IMR-90 (cell line): ENCODE results near the gene SLC35C1. TPM values are rescaled to one million over a fixed set of nuclear protein-coding genes. Genes with fewer than 3 reads are reported as not detected.

Source experiments
- ATAC-seq: fragments of 200-7000 bp; cut with Tn5 transposase; 2 replicates; pipeline ENCODE4 v1.9.1; 2020; ENCODE audit warnings: low read depth, mild to moderate bottlenecking, moderate library complexity
- BruUV-seq: library from RNA; stranded (reverse); fragments of 400-500 nt; replicated peaks from 2 replicates; lab custom pipeline; 2021; lab: Mats Ljungman, UMichigan
- CTCF ChIA-PET: fragments of 300-600 bp; formaldehyde crosslinking; extraction: SDS; loops from one replicate; lab custom pipeline; 2021; ENCODE audit warnings: antibody characterized with exemption; lab: Yijun Ruan, JAX
- POLR2A ChIA-PET: fragments of 300-600 bp; sonication (Branson Sonifier 250); formaldehyde crosslinking; loops from one replicate; lab custom pipeline; 2022; ENCODE audit warnings: antibody characterized with exemption; ENCODE audit not compliant: unreplicated experiment; lab: Charles Lee
- DNase-seq: peaks from one replicate; pipeline ENCODE4 v3.0.0; 2013
- H2AFZ ChIP-seq: replicated peaks from 2 replicates; pipeline ENCODE3; 2013; ENCODE audit warnings: low read length, mild to moderate bottlenecking; ENCODE audit not compliant: poor library complexity
- H2AK5ac ChIP-seq: 2 replicates; pipeline ENCODE4 v1.6.1; 2013; ENCODE audit warnings: low read depth, low read length, inconsistent platforms
- H2AK9ac ChIP-seq: replicated peaks from 2 replicates; pipeline ENCODE3; 2013; ENCODE audit warnings: mild to moderate bottlenecking, low read depth, low read length, moderate library complexity; ENCODE audit not compliant: poor library complexity
- H2BK120ac ChIP-seq: 2 replicates; pipeline ENCODE4 v1.6.1; 2013; ENCODE audit warnings: low read depth, low read length, inconsistent platforms
- H2BK15ac ChIP-seq: 3 replicates; pipeline ENCODE4 v1.6.1; 2013; ENCODE audit warnings: low read depth, low read length, inconsistent platforms
- H2BK20ac ChIP-seq: 2 replicates; pipeline ENCODE4 v1.6.1; 2013; ENCODE audit warnings: low read depth, mild to moderate bottlenecking, inconsistent platforms, low read length, moderate library complexity
- H2BK5ac ChIP-seq: 2 replicates; pipeline ENCODE4 v1.6.1; 2013; ENCODE audit warnings: mild to moderate bottlenecking, low read depth, low read length, inconsistent platforms; ENCODE audit not compliant: poor library complexity, severe bottlenecking
- H3K14ac ChIP-seq: replicated peaks from 2 replicates; pipeline ENCODE4 v1.6.1; 2013; ENCODE audit warnings: low read depth, low read length, inconsistent platforms
- H3K18ac ChIP-seq: 2 replicates; pipeline ENCODE4 v1.6.1; 2013; ENCODE audit warnings: low read depth, low read length, control low read depth
- H3K23ac ChIP-seq: 2 replicates; pipeline ENCODE4 v1.6.1; 2013; ENCODE audit warnings: low read depth, low read length, inconsistent platforms
- H3K27ac ChIP-seq: 2 replicates; pipeline ENCODE4 v1.5.1; 2013; ENCODE audit warnings: mild to moderate bottlenecking, control low read depth, low read length; ENCODE audit not compliant: insufficient read depth
- H3K27me3 ChIP-seq: 2 replicates; pipeline ENCODE4 v1.6.1; 2013; ENCODE audit warnings: low read length; ENCODE audit not compliant: control insufficient read depth, insufficient read depth
- H3K36me3 ChIP-seq: 2 replicates; pipeline ENCODE4 v1.6.1; 2013; ENCODE audit warnings: low read length, mixed read lengths; ENCODE audit not compliant: control insufficient read depth, insufficient read depth
- H3K4ac ChIP-seq: 2 replicates; pipeline ENCODE4 v1.6.1; 2013; ENCODE audit warnings: low read depth, low read length, inconsistent platforms
- H3K4me1 ChIP-seq: 2 replicates; pipeline ENCODE4 v1.6.1; 2013; ENCODE audit warnings: low read length, mixed read lengths; ENCODE audit not compliant: control insufficient read depth, insufficient read depth
- H3K4me2 ChIP-seq: 2 replicates; pipeline ENCODE4 v1.6.1; 2013; ENCODE audit warnings: low read depth, mild to moderate bottlenecking, control low read depth, low read length, moderate library complexity
- H3K4me3 ChIP-seq: 2 replicates; pipeline ENCODE4 v1.5.1; 2013; ENCODE audit warnings: low read depth, mild to moderate bottlenecking, control low read depth, low read length, moderate library complexity; ENCODE audit not compliant: insufficient read depth
- H3K56ac ChIP-seq: 2 replicates; pipeline ENCODE4 v1.6.1; 2013; ENCODE audit warnings: low read length, inconsistent platforms; ENCODE audit not compliant: insufficient read depth; ENCODE audit errors: extremely low read depth
- H3K79me1 ChIP-seq, 2 experiments: 2 replicates each; pipeline ENCODE4 v1.6.1; 2013; ENCODE audit warnings: low read length in 2 of 2, inconsistent platforms in 1 of 2, low read depth in 1 of 2
- H3K9ac ChIP-seq: 2 replicates; pipeline ENCODE4 v1.6.1; 2013; ENCODE audit warnings: low read depth, low read length, control low read depth
- H3K9me1 ChIP-seq: 2 replicates; pipeline ENCODE4 v1.6.1; 2013; ENCODE audit warnings: low read length, inconsistent platforms; ENCODE audit not compliant: insufficient read depth
- H3K9me3 ChIP-seq: 2 replicates; pipeline ENCODE4 v1.6.1; 2013; ENCODE audit warnings: low read length; ENCODE audit not compliant: control insufficient read depth, insufficient read depth
- H4K20me1 ChIP-seq: 2 replicates; pipeline ENCODE4 v1.6.1; 2013; ENCODE audit warnings: low read length, inconsistent platforms; ENCODE audit not compliant: insufficient read depth
- H4K5ac ChIP-seq: 2 replicates; pipeline ENCODE4 v1.6.1; 2013; ENCODE audit warnings: mild to moderate bottlenecking, low read depth, low read length, control low read depth
- H4K8ac ChIP-seq, 2 experiments: 2 replicates each; pipeline ENCODE4 v1.6.1; 2013; ENCODE audit warnings: low read depth in 2 of 2, low read length in 2 of 2, control low read depth in 1 of 2, inconsistent platforms in 1 of 2
- H4K91ac ChIP-seq: 2 replicates; pipeline ENCODE4 v1.6.1; 2013; ENCODE audit warnings: low read depth, low read length, inconsistent platforms; ENCODE audit not compliant: insufficient read depth
- MAFK ChIP-seq: IDR thresholded peaks from 2 replicates; pipeline ENCODE4 v1.6.1; 2012; ENCODE audit warnings: low read depth, low read length, improper control_type of control experiment
- NFE2L2 ChIP-seq: fragments of 150-350 bp; IDR thresholded peaks from 2 replicates; pipeline ENCODE4 v1.6.1; 2016; ENCODE audit warnings: low read depth, mild to moderate bottlenecking, low read length
- WGBS, 2 experiments: methylation state at CpG; one replicate each; pipeline versions ENCODE4 v1.1.5 to v1.1.7; 2013; ENCODE audit warnings: missing lambda C conversion rate in 2 of 2; ENCODE audit not compliant: insufficient read length in 1 of 2; ENCODE audit errors: extremely low coverage in 2 of 2; 5-methylcytosine and 5-hydroxymethylcytosine counted together
- dilution Hi-C: fragments of 300-500 bp; cut with HindIII; formaldehyde crosslinking; loops from one replicate; pipeline ENCODE4 v1.14.3; 2018; ENCODE audit warnings: low sequenced_read_pairs; ENCODE audit not compliant: unreplicated experiment
- in situ Hi-C: fragments of 300-500 bp; cut with MboI; formaldehyde crosslinking; loops from 3 replicates; pipeline ENCODE4 v1.14.3; 2019; ENCODE audit warnings: low sequenced_read_pairs, inconsistent platforms, mixed read lengths
- intact Hi-C: fragments of 100-400 bp; cut with micrococcal nuclease; formaldehyde crosslinking; loops from 2 replicates; pipeline ENCODE4 v1.10.0; 2022
- polyA plus RNA-seq, 3 experiments: library from polyadenylated mRNA; depleted of rRNA; stranded (reverse); fragments of >200 nt; gene quantifications; 2 replicates each; pipeline ENCODE4 v1.2.3, GENCODE V29; 2012; ENCODE audit warnings: low replicate concordance in 1 of 3
- total RNA-seq: library from RNA; depleted of rRNA; stranded (reverse); fragments of >200 nt; gene quantifications from 2 replicates; pipeline ENCODE4 v1.2.3, GENCODE V29; 2012

SLC35C1 gene
- total and polyA plus RNA-seq, 2 of the 4 experiments (the other 2 are of a cell fraction), result 4.3 to 27.1 TPM

DNA sequence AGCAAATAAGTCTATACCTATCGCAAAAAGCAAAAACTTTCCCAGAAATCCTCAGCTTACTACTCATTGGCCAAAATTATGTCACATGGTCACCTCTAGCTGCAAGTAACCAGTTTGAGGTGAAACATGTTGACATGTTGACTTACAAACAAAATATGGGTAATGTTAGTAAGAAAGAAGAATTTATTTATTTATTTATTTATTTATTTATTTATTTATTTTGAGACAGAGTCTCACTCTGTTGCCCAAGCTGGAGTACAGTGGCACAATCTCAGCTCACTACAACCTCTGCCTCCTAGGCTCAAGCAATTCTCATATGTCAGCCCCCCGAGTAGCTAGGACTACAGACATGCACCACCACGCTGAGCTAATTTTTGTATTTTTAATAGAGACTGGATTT, 5.4 kb upstream of the SLC35C1 start:
- TF ChIP-seq MAFK (no peak), NFE2L2 (no peak)
- no peak overlapping the region for H3K4me2 ChIP-seq
- no peak overlapping the region for H3K4me3 ChIP-seq
- BruUV-seq, result no TSS peak
- H4K8ac ChIP-seq, result no peak overlapping the region
- no peaks in the 10 kb centered on the region for H3K36me3 ChIP-seq
- no peak overlapping the region for H4K5ac ChIP-seq
- dilution Hi-C loops (no loop called here), intact Hi-C loops (no loop called here), in situ Hi-C loops (no loop called here)
- no peak overlapping the region for H3K9ac ChIP-seq
- CTCF ChIA-PET, result interaction anchor here (1.1 kb wide), 1 partner anchor 17 kb away, joined by 3 read pairs; no protein-coding TSS in a partner anchor
- peaks cover 5% of the 10 kb centered on the region for H3K27me3 ChIP-seq
- no peak overlapping the region for H2AK5ac ChIP-seq
- ATAC-seq (no peak), DNase-seq (no peak)
- H3K9me1 ChIP-seq, result peaks cover 4% of the 10 kb centered on the region; the same call in 1 of the 2 replicates
- H3K18ac ChIP-seq, result no peak overlapping the region
- H4K20me1 ChIP-seq, result no peaks in the 10 kb centered on the region
- H2BK5ac ChIP-seq, result no peak overlapping the region
- no peak overlapping the region for H2BK20ac ChIP-seq
- POLR2A ChIA-PET, result interaction anchor here (0.6 kb wide), 1 partner anchor 1620 kb away, joined by 3 read pairs; no protein-coding TSS in a partner anchor
- H2AK9ac ChIP-seq, result no peak overlapping the region
- no peak overlapping the region for H3K14ac ChIP-seq
- H3K4me1 ChIP-seq, result peaks cover 4% of the 10 kb centered on the region; the same call in 1 of the 2 replicates
- no peak overlapping the region for H4K91ac ChIP-seq
- no peak overlapping the region for H3K56ac ChIP-seq
- H3K79me1 ChIP-seq, result no peaks in the 10 kb centered on the region
- no CpG with 5 or more reads among the region's 3 CpGs for WGBS, 2 experiments
- no peak overlapping the region for H3K4ac ChIP-seq
- no peak overlapping the region for H3K27ac ChIP-seq
- H2BK15ac ChIP-seq, result no peak overlapping the region
- H2AFZ ChIP-seq, result no peak overlapping the region
- no peaks in the 10 kb centered on the region for H3K9me3 ChIP-seq
- H2BK120ac ChIP-seq, result no peak overlapping the region
- no peak overlapping the region for H3K23ac ChIP-seq
